Stomach (tissue), 9 donors: ENCODE results near the gene BTF3. TPM values are rescaled to one million over a fixed set of nuclear protein-coding genes. Genes with fewer than 3 reads are reported as not detected.

ENCODE experiments used
- DNase-seq, 2 donors: peaks; one replicate each; pipeline versions ENCODE4 v3.0.0 to v3.0.0-alpha.2; 2013 to 2019
- H3K27ac ChIP-seq, 5 donors: fragments of 200-600 bp in 4 of 5; sonication (generic) in 4 of 5; one replicate each; pipeline ENCODE4 v1.5.1; 2013 to 2019; ENCODE audit warnings: mild to moderate bottlenecking in 1 of 5, moderate library complexity in 1 of 5
- H3K27me3 ChIP-seq, 3 donors: fragments of 200-600 bp; sonication (generic); one replicate each; pipeline ENCODE4 v1.5.1; 2017 to 2019; ENCODE audit warnings: mixed run types in 1 of 3
- H3K36me3 ChIP-seq, 4 donors: fragments of 200-600 bp; sonication (generic); 1 replicate in 3 of 4; 2 replicates in 1 of 4; pipeline ENCODE4 v1.5.1; 2016 to 2019
- H3K4me1 ChIP-seq, 4 donors: fragments of 200-600 bp; sonication (generic); one replicate each; pipeline ENCODE4 v1.5.1; 2016 to 2019
- H3K4me3 ChIP-seq, 4 donors: fragments of 200-600 bp; sonication (generic) in 3 of 4; one replicate each; pipeline ENCODE4 v1.5.1; 2016 to 2019; ENCODE audit warnings: mild to moderate bottlenecking in 1 of 4
- H3K9me3 ChIP-seq, 4 donors: fragments of 200-600 bp; sonication (generic); one replicate each; pipeline ENCODE4 v1.5.1; 2016 to 2019
- CTCF ChIP-seq, 7 experiments: fragments of 450-650 bp in 4 of 7; fragments of 200-600 bp in 3 of 7; sonication (generic) in 3 of 7; IDR thresholded peaks; one replicate each; pipeline ENCODE4 v1.5.1; 2016 to 2019; ENCODE audit warnings: antibody characterized with exemption in 7 of 7, control low read depth in 2 of 7, mild to moderate bottlenecking in 1 of 7
- EP300 ChIP-seq: sonication (generic); formaldehyde crosslinking; IDR thresholded peaks from one replicate; pipeline ENCODE4 v1.6.1; 2017; ENCODE audit warnings: antibody characterized with exemption
- POLR2A ChIP-seq, 4 donors: fragments of 450-650 bp; IDR thresholded peaks; one replicate each; pipeline ENCODE4 v1.6.1; 2016; ENCODE audit warnings: antibody characterized with exemption in 4 of 4, control low read depth in 2 of 4, mild to moderate bottlenecking in 1 of 4, moderate library complexity in 1 of 4
- POLR2AphosphoS5 ChIP-seq, 3 donors: sonication (generic); formaldehyde crosslinking; IDR thresholded peaks; one replicate each; pipeline ENCODE4 v1.6.1; 2016; ENCODE audit warnings: antibody characterized with exemption in 3 of 3
- WGBS, 5 donors: extraction: QIAGEN DNeasy Blood & Tissue Kit in 3 of 5; methylation state at CpG; one replicate each; pipeline versions ENCODE4 v1.1.5 to v1.1.7; 2013 to 2018; 5-methylcytosine and 5-hydroxymethylcytosine counted together
- intact Hi-C: fragments of 100-400 bp; cut with DNase I; formaldehyde crosslinking; loops from one replicate; pipeline ENCODE4 v1.15.1; 2023; ENCODE audit warnings: low total_unique reads
- polyA plus RNA-seq, 3 donors: library from polyadenylated mRNA; stranded (reverse); fragments of 200-250 nt; gene quantifications; one replicate each; pipeline ENCODE4 v1.2.3, GENCODE V29; 2013
- total RNA-seq, 5 donors: library from RNA; depleted of rRNA; stranded (reverse); fragments of >200 nt; gene quantifications; one replicate each; pipeline versions ENCODE4 v1.1.0 to v1.2.3, GENCODE V29; 2014 to 2016
- donor health status: healthy with polysubstance abuse.
- donor health status: Bipolar disorder and iron deficiency.
- donor health status: healthy.

Gene BTF3
- total and polyA plus RNA-seq, 8 donors = 154 to 1,046 (median 421) TPM

- intact Hi-C loops = no loop called here
- no peak for DNase-seq
- no peaks in the 10 kb centered on the region for H3K9me3 ChIP-seq
- WGBS, 5 donors = 84 to 98% (median 88%) methylated on average over 2 of the region's 2 CpGs
- H3K4me1 ChIP-seq = peaks cover 2 to 31% (median 18%) of the 10 kb centered on the region in 4 donors
- H3K27ac ChIP-seq = no peak overlapping the region
- H3K36me3 ChIP-seq = no peaks in the 10 kb centered on the region
- H3K4me3 ChIP-seq = no peak overlapping the region
- H3K27me3 ChIP-seq = no peaks in the 10 kb centered on the region
- TF ChIP-seq POLR2A (IDR thresholded peaks at IDR 0.05) (no peak), EP300 (no peak), CTCF (IDR thresholded peaks at IDR 0.05) (no peak), POLR2AphosphoS5 (IDR thresholded peaks at IDR 0.05) (no peak)
These were observed 41.5 kb downstream of the BTF3 start for GRCh38 chr5:73539730-73540129.

GRCh38 chr5:73540192-73540591 is 42.0 kb downstream of the BTF3 start:
- Histone ChIP-seq H3K9me3 (no peaks in the 10 kb centered on the region), H3K4me3 (no peak overlapping the region), H3K36me3 (no peaks in the 10 kb centered on the region), H3K27ac (peak overlapping the region in 1 of 5 donors; percentile 85), H3K27me3 (no peaks in the 10 kb centered on the region), H3K4me1 (peaks cover 7 to 34% (median 22%) of the 10 kb centered on the region in 4 donors)
- DNase-seq = peak in 1 of 2 donors; percentile 36
- intact Hi-C loops = no loop called here
- TF ChIP-seq POLR2AphosphoS5 (IDR thresholded peaks at IDR 0.05) (no peak), EP300 (no peak), POLR2A (IDR thresholded peaks at IDR 0.05) (no peak), CTCF (IDR thresholded peaks at IDR 0.05) (no peak)
- WGBS, 5 donors = 64 to 70% (median 65%) methylated on average over 3 of the region's 3 CpGs

GRCh38 chr5:73542020-73542419 is 43.8 kb downstream of the BTF3 start:
- H3K9me3 ChIP-seq = no peaks in the 10 kb centered on the region
- H3K36me3 ChIP-seq = no peaks in the 10 kb centered on the region
- WGBS, 5 donors = 38 to 53% (median 45%) methylated on average over 4 of the region's 4 CpGs
- peaks cover 7 to 36% (median 22%) of the 10 kb centered on the region in 4 donors for H3K4me1 ChIP-seq
- H3K4me3 ChIP-seq = no peak overlapping the region
- TF ChIP-seq POLR2A (IDR thresholded peaks at IDR 0.05) (no peak), POLR2AphosphoS5 (IDR thresholded peaks at IDR 0.05) (no peak), CTCF (IDR thresholded peaks at IDR 0.05) (no peak), EP300 (no peak)
- H3K27me3 ChIP-seq = no peaks in the 10 kb centered on the region
- DNase-seq = peak in 1 of 2 donors; percentile 31
- H3K27ac ChIP-seq = peak overlapping the region; percentile 61 to 85 (median 71)
- intact Hi-C loops = no loop called here

GRCh38 chr5:73544429-73545402 is 46.5 kb downstream of the BTF3 start:
- Histone ChIP-seq H3K27me3 (no peaks in the 10 kb centered on the region), H3K36me3 (no peaks in the 10 kb centered on the region), H3K9me3 (no peaks in the 10 kb centered on the region), H3K4me3 (no peak overlapping the region), H3K27ac (peak overlapping the region; percentile 25 to 63 (median 44)), H3K4me1 (peaks cover 7 to 36% (median 22%) of the 10 kb centered on the region in 4 donors)
- TF ChIP-seq EP300 (no peak), POLR2A (IDR thresholded peaks at IDR 0.05) (no peak), CTCF (IDR thresholded peaks at IDR 0.05) (no peak), POLR2AphosphoS5 (IDR thresholded peaks at IDR 0.05) (peak in 2 of 3 donors; percentile 69 to 78)
- intact Hi-C loops = no loop called here
- DNase-seq = peak; percentile 87 to 89
- WGBS, 5 donors = 45 to 58% (median 51%) methylated on average over 9 of the region's 9 CpGs
